Breast epithelium (tissue), 4 donors: ENCODE results near the gene DHX58. TPM values are rescaled to one million over a fixed set of nuclear protein-coding genes. Genes with fewer than 3 reads are reported as not detected.
A peak's percentile ranks its signal among the peaks of the same experiment; 100 is the strongest.

Experiments used
- DNase-seq, 2 donors: peaks; one replicate each; pipeline ENCODE4 v3.0.0-alpha.2; 2019; ENCODE audit warnings: low spot score in 2 of 2
- H3K27ac ChIP-seq, 2 donors: fragments of 200-600 bp; sonication (generic) in 1 of 2; one replicate each; pipeline ENCODE4 v1.5.1; 2016 to 2019; ENCODE audit warnings: mild to moderate bottlenecking in 1 of 2
- H3K27me3 ChIP-seq, 2 donors: fragments of 200-600 bp; sonication (generic) in 1 of 2; one replicate each; pipeline versions ENCODE4 v1.5.1 to v1.6.0; 2017 to 2019; ENCODE audit warnings: control low read depth in 1 of 2, mild to moderate bottlenecking in 1 of 2
- H3K36me3 ChIP-seq: fragments of 200-600 bp; one replicate; pipeline ENCODE4 v1.5.1; 2019
- H3K4me1 ChIP-seq, 2 donors: fragments of 200-600 bp; sonication (generic); one replicate each; pipeline ENCODE4 v1.5.1; 2016 to 2019; ENCODE audit warnings: control low read depth in 1 of 2
- H3K4me3 ChIP-seq, 3 donors: fragments of 200-600 bp; sonication (generic); 1 replicate in 2 of 3; 2 replicates in 1 of 3; pipeline ENCODE4 v1.5.1; 2016 to 2019; ENCODE audit warnings: mild to moderate bottlenecking in 3 of 3, moderate library complexity in 2 of 3
- H3K9me3 ChIP-seq, 2 donors: fragments of 200-600 bp; sonication (generic) in 1 of 2; one replicate each; pipeline ENCODE4 v1.5.1; 2016 to 2019; ENCODE audit warnings: control low read depth in 1 of 2
- CTCF ChIP-seq, 3 donors: fragments of 450-650 bp; IDR thresholded peaks; one replicate each; pipeline ENCODE4 v1.5.1; 2016 to 2017; ENCODE audit warnings: antibody characterized with exemption in 3 of 3, mild to moderate bottlenecking in 3 of 3, moderate library complexity in 3 of 3
- POLR2A ChIP-seq: fragments of 450-650 bp; IDR thresholded peaks from one replicate; pipeline ENCODE4 v1.6.1; 2016; ENCODE audit warnings: antibody characterized with exemption, mild to moderate bottlenecking, moderate library complexity
- POLR2AphosphoS5 ChIP-seq, 3 donors: sonication (generic); formaldehyde crosslinking; IDR thresholded peaks; one replicate each; pipeline ENCODE4 v1.6.1; 2017; ENCODE audit warnings: antibody characterized with exemption in 3 of 3
- intact Hi-C: fragments of 100-400 bp; cut with DNase I; formaldehyde crosslinking; loops from one replicate; pipeline ENCODE4 v1.15.1; 2023; ENCODE audit warnings: low total_unique reads
- total RNA-seq, 3 donors: library from RNA; depleted of rRNA; stranded (reverse); fragments of >200 nt; gene quantifications; one replicate each; pipeline ENCODE4 v1.1.0, GENCODE V29; 2016

The DHX58 gene
- total RNA-seq, 3 donors from 2014 or later = 13.1 to 22.8 (median 13.4) TPM

GRCh38 chr17:42132941-42133340 lies 20.4 kb upstream of the DHX58 start:
- Histone ChIP-seq H3K9me3 (no peaks in the 10 kb centered on the region), H3K4me3 (no peak overlapping the region), H3K36me3 (peaks cover 8% of the 10 kb centered on the region), H3K4me1 (peaks cover 0 to 16% of the 10 kb centered on the region in 2 donors), H3K27ac (peak overlapping the region; percentile 62 to 70), H3K27me3 (no peaks in the 10 kb centered on the region)
- peak in 1 of 2 donors; percentile 75 for DNase-seq
- TF ChIP-seq CTCF (IDR thresholded peaks at IDR 0.05) = no peak
- no peak for TF ChIP-seq POLR2A
- TF ChIP-seq POLR2AphosphoS5 (IDR thresholded peaks at IDR 0.05) = no peak
- intact Hi-C loops = no loop called here

GRCh38 chr17:42131981-42132432 lies 19.5 kb upstream of the DHX58 start:
- H3K4me1 ChIP-seq = peaks cover 0 to 16% of the 10 kb centered on the region in 2 donors
- no peak for TF ChIP-seq POLR2A
- TF ChIP-seq POLR2AphosphoS5 (IDR thresholded peaks at IDR 0.05) = no peak
- no peak for TF ChIP-seq CTCF (IDR thresholded peaks at IDR 0.05)
- peaks cover 8% of the 10 kb centered on the region for H3K36me3 ChIP-seq
- H3K27me3 ChIP-seq = no peaks in the 10 kb centered on the region
- peak overlapping the region; percentile 62 to 80 for H3K27ac ChIP-seq
- no peak for DNase-seq
- no peaks in the 10 kb centered on the region for H3K9me3 ChIP-seq
- no peak overlapping the region for H3K4me3 ChIP-seq
- intact Hi-C loops = no loop called here

GRCh38 chr17:42131232-42131631 lies 18.7 kb upstream of the DHX58 start:
- H3K27ac ChIP-seq = peak overlapping the region; percentile 62 to 80
- peaks cover 8% of the 10 kb centered on the region for H3K36me3 ChIP-seq
- DNase-seq = no peak
- H3K27me3 ChIP-seq = no peaks in the 10 kb centered on the region
- no peak overlapping the region for H3K4me3 ChIP-seq
- TF ChIP-seq POLR2A = no peak
- intact Hi-C loops = no loop called here
- peaks cover 0 to 16% of the 10 kb centered on the region in 2 donors for H3K4me1 ChIP-seq
- no peaks in the 10 kb centered on the region for H3K9me3 ChIP-seq

- peaks cover 8% of the 10 kb centered on the region for H3K36me3 ChIP-seq
Measured at GRCh38 chr17:42130310-42130936, 17.9 kb upstream of the DHX58 start.

GRCh38 chr17:42129109-42129837 lies 16.8 kb upstream of the DHX58 start:
- Histone ChIP-seq H3K27ac (peak overlapping the region; percentile 51 to 80), H3K36me3 (peaks cover 8% of the 10 kb centered on the region), H3K9me3 (no peaks in the 10 kb centered on the region), H3K27me3 (no peaks in the 10 kb centered on the region), H3K4me1 (peaks cover 0 to 8% of the 10 kb centered on the region in 2 donors), H3K4me3 (no peak overlapping the region)
- no peak for DNase-seq
- TF ChIP-seq POLR2AphosphoS5 (IDR thresholded peaks at IDR 0.05) (no peak), POLR2A (no peak), CTCF (IDR thresholded peaks at IDR 0.05) (no peak)
- intact Hi-C loops = no loop called here

More at GRCh38 chr17:42130310-42130936, 17.9 kb upstream of the DHX58 start:
- H3K4me3 ChIP-seq = no peak overlapping the region
- peaks cover 0 to 10% of the 10 kb centered on the region in 2 donors for H3K4me1 ChIP-seq
- TF ChIP-seq CTCF (IDR thresholded peaks at IDR 0.05) (no peak), POLR2AphosphoS5 (IDR thresholded peaks at IDR 0.05) (no peak), POLR2A (no peak)
- intact Hi-C loops = no loop called here
- H3K9me3 ChIP-seq = no peaks in the 10 kb centered on the region
- peak overlapping the region; percentile 62 to 80 for H3K27ac ChIP-seq
- no peaks in the 10 kb centered on the region for H3K27me3 ChIP-seq
- DNase-seq = no peak
